OCI-LY7 (cell line): ENCODE results near the gene KRT86. TPM values are rescaled to one million over a fixed set of nuclear protein-coding genes. Genes with fewer than 3 reads are reported as not detected.

Source experiments
- BruUV-seq: library from RNA; stranded (reverse); fragments of 400-500 nt; replicated peaks from 2 replicates; lab custom pipeline; 2021; lab: Mats Ljungman, UMichigan
- CTCF ChIA-PET: fragments of 300-600 bp; sonication (Branson Sonifier 250); formaldehyde crosslinking; loops from one replicate; lab custom pipeline; 2022; ENCODE audit warnings: antibody characterized with exemption; ENCODE audit not compliant: unreplicated experiment; lab: Charles Lee
- POLR2A ChIA-PET: fragments of 300-600 bp; sonication (Branson Sonifier 250); formaldehyde crosslinking; loops from one replicate; lab custom pipeline; 2022; ENCODE audit warnings: antibody characterized with exemption; lab: Charles Lee
- DNase-seq: peaks from one replicate; pipeline ENCODE4 v3.0.0-alpha.2; 2015; ENCODE audit warnings: low spot score
- H2AFZ ChIP-seq: fragments of 200-600 bp; sonication (generic), shearing (Covaris generic); 2 replicates; pipeline ENCODE4 v1.6.1; 2014; ENCODE audit warnings: mild to moderate bottlenecking, antibody characterized with exemption, low read length, moderate library complexity
- H3K27ac ChIP-seq: fragments of 200-600 bp; sonication (generic); 2 replicates; pipeline ENCODE4 v1.5.1; 2014; ENCODE audit warnings: mixed run types, low read depth, mild to moderate bottlenecking, moderate library complexity, low read length, inconsistent platforms; ENCODE audit not compliant: poor library complexity, severe bottlenecking
- H3K36me3 ChIP-seq: fragments of 200-600 bp; sonication (generic); 2 replicates; pipeline ENCODE4 v1.6.1; 2014; ENCODE audit warnings: mild to moderate bottlenecking, antibody characterized with exemption, low read length, moderate library complexity, mixed read lengths; ENCODE audit not compliant: insufficient read depth
- H3K4me1 ChIP-seq: fragments of 200-600 bp; sonication (generic); 2 replicates; pipeline ENCODE4 v1.5.1; 2014; ENCODE audit warnings: mild to moderate bottlenecking, low read length; ENCODE audit not compliant: insufficient read depth, poor library complexity, severe bottlenecking
- H3K4me2 ChIP-seq: fragments of 200-600 bp; sonication (generic); 2 replicates; pipeline ENCODE4 v1.6.1; 2014; ENCODE audit warnings: mild to moderate bottlenecking, low read length
- H3K4me3 ChIP-seq: fragments of 200-600 bp; sonication (generic); 2 replicates; pipeline ENCODE4 v1.5.1; 2014; ENCODE audit warnings: mild to moderate bottlenecking, low read depth, low read length; ENCODE audit not compliant: poor library complexity, severe bottlenecking
- H3K79me2 ChIP-seq: fragments of 200-600 bp; sonication (generic); 2 replicates; pipeline ENCODE4 v1.6.1; 2016; ENCODE audit warnings: low read depth, mild to moderate bottlenecking, low read length, moderate library complexity, mixed read lengths; ENCODE audit not compliant: insufficient read depth
- H3K9me2 ChIP-seq: fragments of 200-600 bp; sonication (generic); 2 replicates; pipeline ENCODE4 v1.6.1; 2016; ENCODE audit warnings: mild to moderate bottlenecking, low read length, mixed read lengths; ENCODE audit not compliant: insufficient read depth
- H3K9me3 ChIP-seq: fragments of 200-600 bp; sonication (generic); 2 replicates; pipeline ENCODE4 v1.6.1; 2014; ENCODE audit warnings: mild to moderate bottlenecking, mixed run types, low read length, mixed read lengths
- H4K20me1 ChIP-seq: fragments of 200-600 bp; sonication (generic); 2 replicates; pipeline ENCODE4 v1.6.1; 2014; ENCODE audit warnings: mild to moderate bottlenecking, antibody characterized with exemption, low read length, moderate library complexity, mixed read lengths; ENCODE audit not compliant: insufficient read depth
- EZH2phosphoT487 ChIP-seq: fragments of 200-600 bp; sonication (generic); IDR thresholded peaks from 2 replicates; pipeline ENCODE4 v1.6.1; 2018; ENCODE audit warnings: low read depth, borderline replicate concordance, mild to moderate bottlenecking, mixed run types, antibody characterized with exemption, low read length, moderate library complexity, mixed read lengths
- intact Hi-C: fragments of 100-400 bp; cut with micrococcal nuclease; formaldehyde crosslinking; loops from one replicate; pipeline ENCODE4 v1.10.0; 2022; ENCODE audit not compliant: unreplicated experiment
- total RNA-seq, 2 experiments: library from RNA; depleted of rRNA in 1 of 2; stranded (reverse); fragments of >200 nt in 1 of 2; shearing (Covaris generic) in 1 of 2; gene quantifications; 2 replicates each; pipeline ENCODE4 v1.2.3, GENCODE V29; 2014 to 2022
- TF ChIP-seq, protein P1 (sequence below): fragments of 200-600 bp; sonication (generic); conservative IDR thresholded peaks from 2 replicates; pipeline ENCODE4 v1.5.1; 2014; ENCODE audit warnings: mild to moderate bottlenecking, antibody characterized with exemption, low read length, moderate library complexity, mixed read lengths

The KRT86 gene
- total RNA-seq, 2 experiments from 2014 or later, result not detected

DNA sequence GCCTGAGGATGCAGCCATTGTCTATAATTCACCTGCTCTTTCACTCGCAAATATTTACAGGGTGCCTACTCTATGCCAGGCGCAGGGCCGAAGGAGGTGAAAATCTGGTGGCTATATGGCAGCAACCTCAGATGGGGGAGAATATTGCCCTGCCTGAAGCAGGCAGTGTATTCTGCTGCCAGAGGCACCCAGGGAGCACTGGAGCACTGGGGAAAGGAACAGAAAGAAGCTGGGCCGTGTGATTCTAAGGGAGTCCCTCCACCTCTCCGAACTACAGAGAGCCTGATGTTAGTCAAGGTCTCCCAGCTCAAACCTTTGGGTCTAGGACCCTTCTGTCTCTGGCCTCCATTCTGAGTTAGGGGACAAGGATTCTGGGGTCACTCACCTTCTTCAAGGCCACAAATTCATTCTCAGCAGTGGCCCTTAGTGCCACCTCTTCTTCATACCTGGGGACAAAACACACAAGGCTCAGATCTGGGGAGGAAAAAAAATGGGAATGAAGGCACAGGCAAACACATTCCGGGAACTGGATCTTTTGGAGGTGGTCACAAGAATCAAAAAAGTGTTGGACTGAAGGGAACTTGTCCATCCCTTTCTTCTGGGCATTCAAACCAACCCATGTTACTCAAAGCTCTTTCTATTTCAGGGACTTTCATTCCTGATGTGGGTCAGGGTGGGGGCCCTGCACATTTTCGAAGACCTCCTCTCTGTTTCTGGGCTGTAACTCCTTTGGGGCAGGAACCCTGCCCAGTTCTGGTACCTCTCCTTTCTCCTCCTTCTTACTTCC is 19.3 kb upstream of the KRT86 start:
- CTCF ChIA-PET, result no interaction called here
- TF ChIP-seq EZH2phosphoT487, result no peak
- TF ChIP-seq, protein P1, sequence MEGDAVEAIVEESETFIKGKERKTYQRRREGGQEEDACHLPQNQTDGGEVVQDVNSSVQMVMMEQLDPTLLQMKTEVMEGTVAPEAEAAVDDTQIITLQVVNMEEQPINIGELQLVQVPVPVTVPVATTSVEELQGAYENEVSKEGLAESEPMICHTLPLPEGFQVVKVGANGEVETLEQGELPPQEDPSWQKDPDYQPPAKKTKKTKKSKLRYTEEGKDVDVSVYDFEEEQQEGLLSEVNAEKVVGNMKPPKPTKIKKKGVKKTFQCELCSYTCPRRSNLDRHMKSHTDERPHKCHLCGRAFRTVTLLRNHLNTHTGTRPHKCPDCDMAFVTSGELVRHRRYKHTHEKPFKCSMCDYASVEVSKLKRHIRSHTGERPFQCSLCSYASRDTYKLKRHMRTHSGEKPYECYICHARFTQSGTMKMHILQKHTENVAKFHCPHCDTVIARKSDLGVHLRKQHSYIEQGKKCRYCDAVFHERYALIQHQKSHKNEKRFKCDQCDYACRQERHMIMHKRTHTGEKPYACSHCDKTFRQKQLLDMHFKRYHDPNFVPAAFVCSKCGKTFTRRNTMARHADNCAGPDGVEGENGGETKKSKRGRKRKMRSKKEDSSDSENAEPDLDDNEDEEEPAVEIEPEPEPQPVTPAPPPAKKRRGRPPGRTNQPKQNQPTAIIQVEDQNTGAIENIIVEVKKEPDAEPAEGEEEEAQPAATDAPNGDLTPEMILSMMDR, result no peak
- BruUV-seq, result no TSS peak
- H3K4me3 ChIP-seq, result no peak overlapping the region
- no peaks in the 10 kb centered on the region for H3K9me3 ChIP-seq
- no peak overlapping the region for H3K27ac ChIP-seq
- H3K9me2 ChIP-seq, result no peaks in the 10 kb centered on the region
- H3K79me2 ChIP-seq, result no peaks in the 10 kb centered on the region
- no peak overlapping the region for H3K4me2 ChIP-seq
- DNase-seq, result no peak
- H3K36me3 ChIP-seq, result no peaks in the 10 kb centered on the region
- no peak overlapping the region for H2AFZ ChIP-seq
- H4K20me1 ChIP-seq, result no peaks in the 10 kb centered on the region
- POLR2A ChIA-PET, result no interaction called here
- no peaks in the 10 kb centered on the region for H3K4me1 ChIP-seq
- intact Hi-C loops, result no loop called here

- H3K4me3 ChIP-seq, result no peak overlapping the region
- H3K9me3 ChIP-seq, result no peaks in the 10 kb centered on the region
- H3K4me2 ChIP-seq, result no peak overlapping the region
- BruUV-seq, result no TSS peak
- no peaks in the 10 kb centered on the region for H3K36me3 ChIP-seq
- no peak for TF ChIP-seq EZH2phosphoT487
- TF ChIP-seq, protein P1, result no peak
- no peaks in the 10 kb centered on the region for H3K79me2 ChIP-seq
- no peak overlapping the region for H2AFZ ChIP-seq
- intact Hi-C loops, result no loop called here
- no peak for DNase-seq
- ChIA-PET POLR2A (no interaction called here), CTCF (no interaction called here)
- no peaks in the 10 kb centered on the region for H3K9me2 ChIP-seq
- no peaks in the 10 kb centered on the region for H3K4me1 ChIP-seq
- H4K20me1 ChIP-seq, result no peaks in the 10 kb centered on the region
- H3K27ac ChIP-seq, result no peak overlapping the region
Observed at GRCh38 chr12:52255926-52256583, 18.4 kb upstream of the KRT86 start.

GRCh38 chr12:52256584-52256935 is 17.9 kb upstream of the KRT86 start:
- no peak overlapping the region for H3K27ac ChIP-seq
- H3K9me2 ChIP-seq, result no peaks in the 10 kb centered on the region
- H4K20me1 ChIP-seq, result no peaks in the 10 kb centered on the region
- DNase-seq, result no peak
- no peak overlapping the region for H3K4me3 ChIP-seq
- no peaks in the 10 kb centered on the region for H3K79me2 ChIP-seq
- no peak overlapping the region for H2AFZ ChIP-seq
- CTCF ChIA-PET, result no interaction called here
- H3K4me2 ChIP-seq, result no peak overlapping the region
- intact Hi-C loops, result no loop called here
- no peak for TF ChIP-seq EZH2phosphoT487
- TF ChIP-seq, protein P1, result no peak
- POLR2A ChIA-PET, result no interaction called here
- BruUV-seq, result no TSS peak
- no peaks in the 10 kb centered on the region for H3K4me1 ChIP-seq
- H3K36me3 ChIP-seq, result no peaks in the 10 kb centered on the region
- H3K9me3 ChIP-seq, result no peaks in the 10 kb centered on the region
